MCF 10A (cell line): ENCODE results near the gene CTBP2. TPM values are rescaled to one million over a fixed set of nuclear protein-coding genes. Genes with fewer than 3 reads are reported as not detected.

Experiments used
- BruUV-seq: library from RNA; stranded (reverse); fragments of 400-500 nt; replicated peaks from 2 replicates; lab custom pipeline; 2021; lab: Mats Ljungman, UMichigan
- CTCF ChIA-PET: fragments of 300-600 bp; sonication (Branson Sonifier 250); formaldehyde crosslinking; extraction: SDS; loops from one replicate; lab custom pipeline; 2021; ENCODE audit warnings: antibody characterized with exemption, inconsistent platforms; lab: Yijun Ruan, JAX
- POLR2A ChIA-PET: fragments of 300-600, 350-650 bp; sonication (Branson Sonifier 250); formaldehyde crosslinking; extraction: SDS; loops from one replicate; lab custom pipeline; 2020; ENCODE audit warnings: antibody characterized with exemption, inconsistent platforms; lab: Yijun Ruan, JAX
- DNase-seq: peaks from one replicate; pipeline ENCODE4 v3.0.0-alpha.2; 2018; ENCODE audit not compliant: unreplicated experiment
- H3K27ac Mint-ChIP-seq: one replicate; pipeline ENCODE4 v1.8.0; 2022; ENCODE audit warnings: mild to moderate bottlenecking, low read depth, mixed read lengths; ENCODE audit not compliant: unreplicated experiment
- H3K27me3 Mint-ChIP-seq: one replicate; pipeline ENCODE4 v1.8.0; 2022; ENCODE audit warnings: mixed read lengths; ENCODE audit not compliant: insufficient read depth, unreplicated experiment
- H3K36me3 Mint-ChIP-seq: one replicate; pipeline ENCODE4 v1.8.0; 2022; ENCODE audit warnings: mild to moderate bottlenecking, moderate library complexity, mixed read lengths; ENCODE audit not compliant: insufficient read depth, unreplicated experiment
- H3K4me1 Mint-ChIP-seq: one replicate; pipeline ENCODE4 v1.8.0; 2022; ENCODE audit warnings: mixed read lengths; ENCODE audit not compliant: insufficient read depth, unreplicated experiment
- H3K4me3 Mint-ChIP-seq: one replicate; pipeline ENCODE4 v1.8.0; 2022; ENCODE audit warnings: mild to moderate bottlenecking, moderate library complexity, mixed read lengths; ENCODE audit not compliant: unreplicated experiment
- H3K9me3 Mint-ChIP-seq: one replicate; pipeline ENCODE4 v1.8.0; 2022; ENCODE audit warnings: mixed read lengths; ENCODE audit not compliant: unreplicated experiment
- intact Hi-C: fragments of 100-400 bp; cut with micrococcal nuclease; formaldehyde crosslinking; loops from 2 replicates; pipeline ENCODE4 v1.14.1; 2022
- total RNA-seq: library from RNA; stranded (reverse); gene quantifications from 2 replicates; pipeline ENCODE4 v1.2.3, GENCODE V29; 2022
- TF ChIP-seq, protein P1 (sequence below): fragments of 200-600 bp; IDR thresholded peaks from one replicate; pipeline ENCODE4 v1.8.0; 2022; ENCODE audit warnings: antibody characterized with exemption, mild to moderate bottlenecking; ENCODE audit not compliant: unreplicated experiment

The CTBP2 gene
- total RNA-seq, 1 experiment from 2014 or later, result 152 TPM

DNA sequence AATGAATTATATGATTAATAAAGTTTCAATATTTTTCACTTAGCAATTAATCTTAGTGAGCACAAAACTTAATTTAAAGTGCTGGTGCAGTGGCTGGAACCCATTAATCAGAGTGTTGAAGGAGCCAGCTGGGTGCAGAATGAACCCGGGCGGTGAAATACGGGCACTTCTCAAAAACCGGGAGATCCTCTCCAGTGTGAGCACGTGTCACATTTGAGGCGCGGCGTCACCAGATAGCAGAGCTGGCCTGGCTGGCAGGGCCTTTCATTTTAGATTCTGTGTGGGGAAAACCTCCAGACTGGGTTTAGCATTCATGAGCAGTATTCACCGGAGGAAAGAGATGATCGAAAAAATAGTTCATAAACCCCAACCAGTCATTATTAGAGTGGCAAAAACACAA lies 34.5 kb upstream of the CTBP2 start:
- CTCF ChIA-PET, result no interaction called here
- no peak overlapping the region for H3K27ac Mint-ChIP-seq
- H3K9me3 Mint-ChIP-seq, result no peaks in the 10 kb centered on the region
- peaks cover 7% of the 10 kb centered on the region for H3K27me3 Mint-ChIP-seq
- no peak for DNase-seq
- no peaks in the 10 kb centered on the region for H3K4me1 Mint-ChIP-seq
- TF ChIP-seq, protein P1, sequence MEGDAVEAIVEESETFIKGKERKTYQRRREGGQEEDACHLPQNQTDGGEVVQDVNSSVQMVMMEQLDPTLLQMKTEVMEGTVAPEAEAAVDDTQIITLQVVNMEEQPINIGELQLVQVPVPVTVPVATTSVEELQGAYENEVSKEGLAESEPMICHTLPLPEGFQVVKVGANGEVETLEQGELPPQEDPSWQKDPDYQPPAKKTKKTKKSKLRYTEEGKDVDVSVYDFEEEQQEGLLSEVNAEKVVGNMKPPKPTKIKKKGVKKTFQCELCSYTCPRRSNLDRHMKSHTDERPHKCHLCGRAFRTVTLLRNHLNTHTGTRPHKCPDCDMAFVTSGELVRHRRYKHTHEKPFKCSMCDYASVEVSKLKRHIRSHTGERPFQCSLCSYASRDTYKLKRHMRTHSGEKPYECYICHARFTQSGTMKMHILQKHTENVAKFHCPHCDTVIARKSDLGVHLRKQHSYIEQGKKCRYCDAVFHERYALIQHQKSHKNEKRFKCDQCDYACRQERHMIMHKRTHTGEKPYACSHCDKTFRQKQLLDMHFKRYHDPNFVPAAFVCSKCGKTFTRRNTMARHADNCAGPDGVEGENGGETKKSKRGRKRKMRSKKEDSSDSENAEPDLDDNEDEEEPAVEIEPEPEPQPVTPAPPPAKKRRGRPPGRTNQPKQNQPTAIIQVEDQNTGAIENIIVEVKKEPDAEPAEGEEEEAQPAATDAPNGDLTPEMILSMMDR, result no peak
- no TSS peak for BruUV-seq
- intact Hi-C loops, result no loop called here
- H3K36me3 Mint-ChIP-seq, result no peaks in the 10 kb centered on the region
- no peak overlapping the region for H3K4me3 Mint-ChIP-seq
- POLR2A ChIA-PET, result no interaction called here

DNA sequence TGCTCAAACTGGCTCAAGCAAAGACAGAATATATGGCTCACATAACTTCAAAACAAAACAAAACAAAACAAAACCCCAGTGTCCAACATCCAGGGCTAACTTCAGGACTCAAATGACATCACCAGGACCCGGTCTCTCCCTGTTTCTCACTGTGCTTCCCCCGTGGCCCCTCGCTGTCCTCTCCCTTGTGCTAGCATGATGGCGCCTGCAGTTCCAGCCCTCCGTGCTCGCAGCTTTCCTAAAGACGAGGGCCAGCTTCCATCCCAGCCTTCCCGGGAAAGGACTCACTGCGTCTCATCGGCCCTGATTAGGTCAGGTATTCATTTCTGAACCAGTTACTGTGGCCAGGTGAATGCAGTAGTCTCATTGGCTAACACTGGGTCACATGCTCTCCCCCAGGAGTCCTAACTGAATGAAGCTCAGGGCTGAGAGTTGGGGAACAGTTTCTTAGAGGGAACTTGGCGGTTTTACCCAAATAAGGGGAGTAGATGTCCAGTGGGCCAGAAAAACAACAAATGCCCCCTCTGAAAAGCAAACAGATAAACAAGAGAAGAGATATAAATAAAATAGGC lies 33.0 kb upstream of the CTBP2 start:
- no peak for DNase-seq
- ChIA-PET CTCF (no interaction called here), POLR2A (interaction anchor here (1.1 kb wide), 1 partner anchor 73 kb away, joined by 5 read pairs; no protein-coding TSS in a partner anchor)
- no peaks in the 10 kb centered on the region for H3K36me3 Mint-ChIP-seq
- TF ChIP-seq, protein P1, result no peak
- peaks cover 13% of the 10 kb centered on the region for H3K27me3 Mint-ChIP-seq
- H3K27ac Mint-ChIP-seq, result no peak overlapping the region
- no peaks in the 10 kb centered on the region for H3K4me1 Mint-ChIP-seq
- intact Hi-C loops, result no loop called here
- BruUV-seq, result no TSS peak
- H3K4me3 Mint-ChIP-seq, result no peak overlapping the region
- H3K9me3 Mint-ChIP-seq, result no peaks in the 10 kb centered on the region

DNA sequence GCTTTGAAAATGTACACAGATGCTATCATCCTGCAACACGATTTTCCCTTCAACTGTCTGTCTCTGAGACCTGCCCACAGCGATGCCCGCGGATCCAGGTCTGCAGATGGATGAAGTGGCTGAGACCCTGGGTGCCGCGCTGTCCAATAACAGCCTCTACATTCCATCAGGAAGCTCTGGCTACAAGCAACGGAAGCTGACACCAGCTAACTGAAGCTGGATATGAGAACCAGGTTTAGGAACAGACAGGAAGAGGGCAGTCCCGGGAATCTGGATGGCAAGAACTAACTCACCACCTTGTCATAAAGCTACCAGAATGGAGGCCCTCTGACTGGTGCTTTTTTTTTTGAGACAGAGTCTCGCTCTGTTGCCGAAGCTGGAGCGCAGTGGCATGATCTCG lies 32.3 kb upstream of the CTBP2 start:
- Mint-ChIP-seq H3K36me3 (peaks cover 5% of the 10 kb centered on the region), H3K9me3 (no peaks in the 10 kb centered on the region), H3K27me3 (peaks cover 13% of the 10 kb centered on the region), H3K4me1 (no peaks in the 10 kb centered on the region), H3K4me3 (no peak overlapping the region), H3K27ac (no peak overlapping the region)
- ChIA-PET POLR2A (no interaction called here), CTCF (no interaction called here)
- no peak for DNase-seq
- intact Hi-C loops, result no loop called here
- no TSS peak for BruUV-seq
- TF ChIP-seq, protein P1, result no peak

GRCh38 chr10:125192005-125192404 lies 31.6 kb upstream of the CTBP2 start:
- no peaks in the 10 kb centered on the region for H3K4me1 Mint-ChIP-seq
- BruUV-seq, result no TSS peak
- peaks cover 13% of the 10 kb centered on the region for H3K27me3 Mint-ChIP-seq
- POLR2A ChIA-PET, result no interaction called here
- CTCF ChIA-PET, result no interaction called here
- DNase-seq, result no peak
- intact Hi-C loops, result no loop called here
- H3K36me3 Mint-ChIP-seq, result peaks cover 6% of the 10 kb centered on the region
- no peak overlapping the region for H3K4me3 Mint-ChIP-seq
- H3K27ac Mint-ChIP-seq, result no peak overlapping the region
- no peaks in the 10 kb centered on the region for H3K9me3 Mint-ChIP-seq
- TF ChIP-seq, protein P1, result no peak
